SK-N-SH (cell line): ENCODE results near the gene HYAL2. TPM values are rescaled to one million over a fixed set of nuclear protein-coding genes. Genes with fewer than 3 reads are reported as not detected.

ENCODE experiments used
- CTCF ChIA-PET: fragments of 300-600, 350-600 bp; formaldehyde crosslinking; extraction: SDS; loops from one replicate; lab custom pipeline; 2021; lab: Yijun Ruan, JAX
- POLR2A ChIA-PET: fragments of 350-600 bp; sonication (Branson Sonifier 250); formaldehyde crosslinking; extraction: SDS; loops from one replicate; lab custom pipeline; 2020; ENCODE audit warnings: antibody characterized with exemption, inconsistent platforms; lab: Yijun Ruan, JAX
- DNase-seq: peaks from one replicate; pipeline ENCODE4 v3.0.0; 2012
- H2AFZ ChIP-seq: fragments of 200-600 bp; sonication (generic); 2 replicates; pipeline ENCODE4 v1.8.1; 2016; ENCODE audit warnings: antibody characterized with exemption, mild to moderate bottlenecking, low read depth
- H3F3A ChIP-seq: fragments of 200-600 bp; sonication (generic); replicated peaks from 2 replicates; pipeline ENCODE3; 2016; ENCODE audit warnings: antibody characterized with exemption, mild to moderate bottlenecking; ENCODE audit not compliant: insufficient read depth
- H3K27ac ChIP-seq, 2 experiments: fragments of 200-500 bp in 1 of 2; fragments of 200-600 bp in 1 of 2; sonication (Bioruptor generic) in 1 of 2; sonication (generic), shearing (Covaris generic) in 1 of 2; 2 replicates each; pipeline versions ENCODE4 v1.5.1 to v1.6.1; 2014 to 2016; ENCODE audit warnings: low read depth in 2 of 2, inconsistent platforms in 1 of 2, low read length in 1 of 2, mild to moderate bottlenecking in 1 of 2, mixed read lengths in 1 of 2
- H3K27me3 ChIP-seq: fragments of 200-600 bp; sonication (generic), shearing (Covaris generic); 2 replicates; pipeline ENCODE4 v1.6.1; 2016; ENCODE audit warnings: mixed run types; ENCODE audit not compliant: insufficient read depth
- H3K36me3 ChIP-seq, 2 experiments: fragments of 200-500 bp in 1 of 2; fragments of 200-600 bp in 1 of 2; sonication (Bioruptor generic) in 1 of 2; sonication (generic) in 1 of 2; replicated peaks in 1 of 2; 2 replicates each; pipeline versions ENCODE3 to v1.5.1; 2014 to 2016; ENCODE audit warnings: low read length in 1 of 2, mild to moderate bottlenecking in 1 of 2; ENCODE audit not compliant: insufficient read depth in 2 of 2, control insufficient read depth in 1 of 2
- H3K4me1 ChIP-seq, 2 experiments: fragments of 200-500 bp in 1 of 2; fragments of 200-600 bp in 1 of 2; sonication (Bioruptor generic) in 1 of 2; sonication (generic), shearing (Covaris generic) in 1 of 2; 2 replicates each; pipeline versions ENCODE4 v1.5.1 to v1.6.1; 2014 to 2016; ENCODE audit warnings: low read depth in 1 of 2, low read length in 1 of 2, mixed run types in 1 of 2; ENCODE audit not compliant: insufficient read depth in 2 of 2, control insufficient read depth in 1 of 2
- H3K4me2 ChIP-seq: fragments of 200-600 bp; sonication (generic), shearing (Covaris generic); 2 replicates; pipeline ENCODE4 v1.6.1; 2017; ENCODE audit warnings: mixed run types
- H3K4me3 ChIP-seq, 2 experiments: fragments of 200-500 bp in 1 of 2; fragments of 200-600 bp in 1 of 2; sonication (Bioruptor generic) in 1 of 2; sonication (generic), shearing (Covaris generic) in 1 of 2; 2 replicates each; pipeline versions ENCODE4 v1.5.1 to v1.8.1; 2014 to 2016; ENCODE audit warnings: low read depth in 2 of 2, inconsistent platforms in 1 of 2, low read length in 1 of 2, mild to moderate bottlenecking in 1 of 2, mixed read lengths in 1 of 2, moderate library complexity in 1 of 2
- H3K79me2 ChIP-seq: fragments of 200-600 bp; sonication (generic); 2 replicates; pipeline ENCODE4 v1.8.1; 2017; ENCODE audit warnings: mild to moderate bottlenecking; ENCODE audit not compliant: insufficient read depth
- H3K9ac ChIP-seq: fragments of 200-600 bp; sonication (generic); 2 replicates; pipeline ENCODE4 v1.6.1; 2017; ENCODE audit warnings: mixed run types
- H3K9me2 ChIP-seq: fragments of 200-600 bp; sonication (generic); 2 replicates; pipeline ENCODE4 v1.6.1; 2017; ENCODE audit warnings: mixed run types
- H3K9me3 ChIP-seq: fragments of 200-600 bp; sonication (generic); 2 replicates; pipeline ENCODE4 v1.6.1; 2017; ENCODE audit warnings: mixed run types, mild to moderate bottlenecking, moderate library complexity
- H4K20me1 ChIP-seq: fragments of 200-600 bp; sonication (generic); 2 replicates; pipeline ENCODE4 v1.6.1; 2017; ENCODE audit warnings: mild to moderate bottlenecking, mixed run types; ENCODE audit not compliant: insufficient read depth
- EP300 ChIP-seq, 2 experiments: IDR thresholded peaks; 2 replicates each; pipeline versions ENCODE4 v1.4.0 to v1.6.1; 2012; ENCODE audit warnings: borderline replicate concordance in 1 of 2, low read depth in 1 of 2, low read length in 1 of 2
- FOXM1 ChIP-seq: IDR thresholded peaks from 2 replicates; pipeline ENCODE4 v1.4.0; 2012; ENCODE audit warnings: low read depth, mild to moderate bottlenecking
- GATA2 ChIP-seq: sonication (generic); formaldehyde crosslinking; IDR thresholded peaks from 2 replicates; pipeline ENCODE4 v1.5.0; 2020; ENCODE audit warnings: mild to moderate bottlenecking, missing genetic modification reagents
- MEF2A ChIP-seq: IDR thresholded peaks from 2 replicates; pipeline ENCODE4 v1.4.0; 2012; ENCODE audit warnings: low read depth, borderline replicate concordance
- MXI1 ChIP-seq: IDR thresholded peaks from 2 replicates; pipeline ENCODE4 v1.6.1; 2012; ENCODE audit warnings: mild to moderate bottlenecking, low read depth, low read length, improper control_type of control experiment
- NFIC ChIP-seq: IDR thresholded peaks from 2 replicates; pipeline ENCODE4 v1.4.0; 2012; ENCODE audit warnings: borderline replicate concordance
- NRF1 ChIP-seq: IDR thresholded peaks from 2 replicates; pipeline ENCODE4 v1.6.1; 2012; ENCODE audit warnings: low read depth, mild to moderate bottlenecking, low read length
- POLR2AphosphoS5 ChIP-seq: IDR thresholded peaks from 2 replicates; pipeline ENCODE4 v1.6.1; 2012; ENCODE audit warnings: low read depth, low read length
- TCF12 ChIP-seq: IDR thresholded peaks from 2 replicates; pipeline ENCODE4 v1.4.0; 2012
- YY1 ChIP-seq: IDR thresholded peaks from 2 replicates; pipeline ENCODE4 v1.4.0; 2012; ENCODE audit warnings: low read depth, mild to moderate bottlenecking
- WGBS: methylation state at CpG from one replicate; pipeline ENCODE4 v1.1.6; 2017; ENCODE audit warnings: low lambda C conversion rate; 5-methylcytosine and 5-hydroxymethylcytosine counted together
- polyA plus RNA-seq, 3 experiments: library from polyadenylated mRNA; depleted of rRNA; stranded (reverse); fragments of >200 nt; gene quantifications; 2 replicates each; pipeline ENCODE4 v1.2.3, GENCODE V29; 2012
- TF ChIP-seq, protein P1 (sequence below): IDR thresholded peaks from 2 replicates; pipeline ENCODE4 v1.6.1; 2012; ENCODE audit warnings: mild to moderate bottlenecking, low read depth, low read length, moderate library complexity
- TF ChIP-seq, protein P2 (sequence below): IDR thresholded peaks from 2 replicates; pipeline ENCODE4 v1.4.0; 2012; ENCODE audit warnings: low read depth
- TF ChIP-seq, protein P3 (sequence below): IDR thresholded peaks from 2 replicates; pipeline ENCODE4; 2012
- TF ChIP-seq, protein P4 (sequence below): fragments of 200-600 bp; sonication (generic); IDR thresholded peaks from 2 replicates; pipeline ENCODE4 v1.6.1; 2017; ENCODE audit warnings: antibody characterized with exemption, mild to moderate bottlenecking, moderate library complexity

HYAL2 gene
- polyA plus RNA-seq, 1 of the 3 experiments (the other 2 are of a cell fraction) = 135 TPM

DNA sequence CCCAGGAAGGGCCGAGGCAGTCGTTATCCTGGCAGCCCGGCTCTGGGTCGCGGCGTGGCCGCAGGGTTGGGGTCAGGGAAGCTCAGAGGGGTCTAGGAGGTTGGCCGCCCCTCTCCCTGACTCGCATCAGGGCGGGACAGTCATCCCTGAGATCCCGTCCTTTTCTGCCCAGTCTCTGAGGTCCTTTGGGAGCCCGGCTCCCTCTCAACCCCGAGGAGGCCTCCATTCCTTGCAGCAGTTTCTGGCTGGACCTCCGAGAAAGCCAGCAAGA lies 495 bp downstream of the HYAL2 start:
- peaks cover 10% of the 10 kb centered on the region for H3F3A ChIP-seq
- WGBS = 60% methylated on average over 1 of the region's 14 CpGs
- peak overlapping the region; percentile 94 for H2AFZ ChIP-seq
- H4K20me1 ChIP-seq = no peaks in the 10 kb centered on the region
- H3K9me3 ChIP-seq = no peaks in the 10 kb centered on the region
- H3K9me2 ChIP-seq = no peaks in the 10 kb centered on the region
- no peak for TF ChIP-seq TCF12
- no peak for TF ChIP-seq NFIC
- TF ChIP-seq YY1 = no peak
- TF ChIP-seq, protein P1, sequence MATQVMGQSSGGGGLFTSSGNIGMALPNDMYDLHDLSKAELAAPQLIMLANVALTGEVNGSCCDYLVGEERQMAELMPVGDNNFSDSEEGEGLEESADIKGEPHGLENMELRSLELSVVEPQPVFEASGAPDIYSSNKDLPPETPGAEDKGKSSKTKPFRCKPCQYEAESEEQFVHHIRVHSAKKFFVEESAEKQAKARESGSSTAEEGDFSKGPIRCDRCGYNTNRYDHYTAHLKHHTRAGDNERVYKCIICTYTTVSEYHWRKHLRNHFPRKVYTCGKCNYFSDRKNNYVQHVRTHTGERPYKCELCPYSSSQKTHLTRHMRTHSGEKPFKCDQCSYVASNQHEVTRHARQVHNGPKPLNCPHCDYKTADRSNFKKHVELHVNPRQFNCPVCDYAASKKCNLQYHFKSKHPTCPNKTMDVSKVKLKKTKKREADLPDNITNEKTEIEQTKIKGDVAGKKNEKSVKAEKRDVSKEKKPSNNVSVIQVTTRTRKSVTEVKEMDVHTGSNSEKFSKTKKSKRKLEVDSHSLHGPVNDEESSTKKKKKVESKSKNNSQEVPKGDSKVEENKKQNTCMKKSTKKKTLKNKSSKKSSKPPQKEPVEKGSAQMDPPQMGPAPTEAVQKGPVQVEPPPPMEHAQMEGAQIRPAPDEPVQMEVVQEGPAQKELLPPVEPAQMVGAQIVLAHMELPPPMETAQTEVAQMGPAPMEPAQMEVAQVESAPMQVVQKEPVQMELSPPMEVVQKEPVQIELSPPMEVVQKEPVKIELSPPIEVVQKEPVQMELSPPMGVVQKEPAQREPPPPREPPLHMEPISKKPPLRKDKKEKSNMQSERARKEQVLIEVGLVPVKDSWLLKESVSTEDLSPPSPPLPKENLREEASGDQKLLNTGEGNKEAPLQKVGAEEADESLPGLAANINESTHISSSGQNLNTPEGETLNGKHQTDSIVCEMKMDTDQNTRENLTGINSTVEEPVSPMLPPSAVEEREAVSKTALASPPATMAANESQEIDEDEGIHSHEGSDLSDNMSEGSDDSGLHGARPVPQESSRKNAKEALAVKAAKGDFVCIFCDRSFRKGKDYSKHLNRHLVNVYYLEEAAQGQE = no peak
- TF ChIP-seq, protein P2, sequence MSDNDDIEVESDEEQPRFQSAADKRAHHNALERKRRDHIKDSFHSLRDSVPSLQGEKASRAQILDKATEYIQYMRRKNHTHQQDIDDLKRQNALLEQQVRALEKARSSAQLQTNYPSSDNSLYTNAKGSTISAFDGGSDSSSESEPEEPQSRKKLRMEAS = no peak
- no peak for TF ChIP-seq NRF1
- TF ChIP-seq, protein P3, sequence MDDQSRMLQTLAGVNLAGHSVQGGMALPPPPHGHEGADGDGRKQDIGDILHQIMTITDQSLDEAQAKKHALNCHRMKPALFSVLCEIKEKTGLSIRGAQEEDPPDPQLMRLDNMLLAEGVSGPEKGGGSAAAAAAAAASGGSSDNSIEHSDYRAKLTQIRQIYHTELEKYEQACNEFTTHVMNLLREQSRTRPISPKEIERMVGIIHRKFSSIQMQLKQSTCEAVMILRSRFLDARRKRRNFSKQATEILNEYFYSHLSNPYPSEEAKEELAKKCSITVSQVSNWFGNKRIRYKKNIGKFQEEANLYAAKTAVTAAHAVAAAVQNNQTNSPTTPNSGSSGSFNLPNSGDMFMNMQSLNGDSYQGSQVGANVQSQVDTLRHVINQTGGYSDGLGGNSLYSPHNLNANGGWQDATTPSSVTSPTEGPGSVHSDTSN = no peak
- DNase-seq = no peak
- ChIA-PET POLR2A (interaction anchor here (1.0 to 1.8 kb wide), 4 partner anchors 12 to 23 kb away, joined by 3 to 5 read pairs (median 3); partner anchors contain the start of genes HYAL3 and NAA80), CTCF (interaction anchor here (1.0 to 6.0 kb wide), 12 partner anchors 13 to 170 kb away, joined by 3 to 60 read pairs (median 4); partner anchors contain the start of genes HYAL1, HYAL3, IFRD2 and NAA80)
- no peaks in the 10 kb centered on the region for H3K27me3 ChIP-seq
- H3K9ac ChIP-seq = no peak overlapping the region
- H3K4me1 ChIP-seq = peaks cover 0 to 44% of the 10 kb centered on the region in 2 experiments; a peak in 2 of 4 replicates
- peak overlapping the region in 1 of 2 experiments; percentile 94; a peak in 1 of 4 replicates for H3K27ac ChIP-seq
- H3K79me2 ChIP-seq = peaks cover 51% of the 10 kb centered on the region
- peak overlapping the region in 1 of 2 experiments; percentile 92; a peak in 2 of 4 replicates for H3K4me3 ChIP-seq
- H3K4me2 ChIP-seq = peak overlapping the region; percentile 80
- H3K36me3 ChIP-seq = peaks cover 8 to 49% of the 10 kb centered on the region in 2 experiments

DNA sequence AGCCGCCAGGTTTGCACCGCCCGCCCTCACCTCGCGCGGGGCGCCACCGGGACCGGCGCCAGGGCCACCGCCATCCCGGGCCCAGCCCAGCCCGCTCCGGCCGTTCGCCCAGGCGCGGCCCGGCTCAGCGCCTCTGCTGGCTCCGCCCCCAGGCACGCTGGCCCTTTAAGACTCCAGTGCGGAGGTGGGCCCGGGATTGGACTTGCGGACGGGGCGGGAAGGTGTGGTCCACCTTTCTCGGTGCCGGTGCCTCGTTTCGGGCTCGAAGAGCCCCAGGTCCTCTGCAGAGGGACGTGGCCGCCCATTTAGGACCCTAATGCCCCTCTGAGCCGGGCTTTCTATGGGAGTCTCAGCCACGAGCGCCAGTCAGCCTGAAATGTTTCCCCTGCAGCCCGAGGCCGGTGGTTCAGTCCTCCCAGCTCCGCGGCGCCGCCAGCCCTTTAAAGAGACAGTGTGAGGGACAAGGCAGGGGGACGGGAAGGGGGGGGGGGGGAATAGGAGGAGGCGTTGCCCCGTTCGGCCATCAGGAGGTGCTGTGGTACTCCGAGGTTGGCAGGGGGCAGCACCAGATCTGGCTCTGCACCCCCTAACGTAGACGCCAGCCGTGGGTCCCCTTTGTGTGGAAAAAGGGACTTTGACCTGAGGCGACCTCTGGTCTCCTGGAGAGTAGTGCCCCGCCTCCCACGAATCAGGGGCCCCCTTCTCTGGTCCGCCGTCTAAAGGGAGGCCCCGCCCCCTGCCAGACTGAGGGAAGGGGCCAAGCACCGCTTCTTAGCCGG lies 1.0 kb downstream of the HYAL2 start:
- DNase-seq = peak; percentile 96
- 13% methylated on average over 12 of the region's 59 CpGs for WGBS
- H2AFZ ChIP-seq = peak overlapping the region; percentile 94
- H3K9ac ChIP-seq = peak overlapping the region; percentile 93
- TF ChIP-seq FOXM1 = 0 out of 2 replicates have a peak, but pooled peaks have one; percentile 58
- TF ChIP-seq, protein P4, sequence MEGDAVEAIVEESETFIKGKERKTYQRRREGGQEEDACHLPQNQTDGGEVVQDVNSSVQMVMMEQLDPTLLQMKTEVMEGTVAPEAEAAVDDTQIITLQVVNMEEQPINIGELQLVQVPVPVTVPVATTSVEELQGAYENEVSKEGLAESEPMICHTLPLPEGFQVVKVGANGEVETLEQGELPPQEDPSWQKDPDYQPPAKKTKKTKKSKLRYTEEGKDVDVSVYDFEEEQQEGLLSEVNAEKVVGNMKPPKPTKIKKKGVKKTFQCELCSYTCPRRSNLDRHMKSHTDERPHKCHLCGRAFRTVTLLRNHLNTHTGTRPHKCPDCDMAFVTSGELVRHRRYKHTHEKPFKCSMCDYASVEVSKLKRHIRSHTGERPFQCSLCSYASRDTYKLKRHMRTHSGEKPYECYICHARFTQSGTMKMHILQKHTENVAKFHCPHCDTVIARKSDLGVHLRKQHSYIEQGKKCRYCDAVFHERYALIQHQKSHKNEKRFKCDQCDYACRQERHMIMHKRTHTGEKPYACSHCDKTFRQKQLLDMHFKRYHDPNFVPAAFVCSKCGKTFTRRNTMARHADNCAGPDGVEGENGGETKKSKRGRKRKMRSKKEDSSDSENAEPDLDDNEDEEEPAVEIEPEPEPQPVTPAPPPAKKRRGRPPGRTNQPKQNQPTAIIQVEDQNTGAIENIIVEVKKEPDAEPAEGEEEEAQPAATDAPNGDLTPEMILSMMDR = peak; percentile 61
- peak in 1 of 2 experiments; percentile 70; a peak in 1 of 4 replicates for TF ChIP-seq EP300 (IDR thresholded peaks at IDR 0.05; ENCODE audit: borderline replicate concordance in 1 of 2, low read depth in 1 of 2, low read length in 1 of 2)
- TF ChIP-seq, protein P2 = peak; percentile 84
- peak; percentile 74 for TF ChIP-seq POLR2AphosphoS5
- no peak for TF ChIP-seq MXI1
- no peak for TF ChIP-seq GATA2
- TF ChIP-seq MEF2A = no peak
- H3K27me3 ChIP-seq = no peaks in the 10 kb centered on the region
- CTCF ChIA-PET = interaction anchor here (0.5 to 6.0 kb wide), 14 partner anchors 14 to 221 kb away, joined by 3 to 60 read pairs (median 4); partner anchors contain the start of genes HYAL1, HYAL3, IFRD2 and NAA80
- H3K27ac ChIP-seq = peak overlapping the region; percentile 92 to 94
- peaks cover 11 to 49% of the 10 kb centered on the region in 2 experiments for H3K36me3 ChIP-seq
- H3K9me3 ChIP-seq = no peaks in the 10 kb centered on the region
- H4K20me1 ChIP-seq = no peaks in the 10 kb centered on the region
- H3K79me2 ChIP-seq = peaks cover 46% of the 10 kb centered on the region
- peaks cover 10% of the 10 kb centered on the region for H3F3A ChIP-seq
- no peaks in the 10 kb centered on the region for H3K9me2 ChIP-seq
- H3K4me1 ChIP-seq = peaks cover 0 to 40% of the 10 kb centered on the region in 2 experiments; a peak in 2 of 4 replicates
- H3K4me3 ChIP-seq = peak overlapping the region; percentile 92 to 94
- POLR2A ChIA-PET = interaction anchor here (0.6 to 1.8 kb wide), 5 partner anchors 13 to 29 kb away, joined by 3 to 5 read pairs (median 3); partner anchors contain the start of genes HYAL3, IFRD2 and NAA80
- peak overlapping the region; percentile 80 for H3K4me2 ChIP-seq
